ENCODE measurements around the gene LCAT. TPM values are rescaled to one million over a fixed set of nuclear protein-coding genes. Genes with fewer than 3 reads are reported as not detected.

The LCAT gene
- total RNA-seq, 1 experiment from 2014 or later: 17.8 TPM

GRCh38 chr16:67936124-67936879 lies 7.6 kb downstream of the LCAT start, which contains the start of gene PSMB10:
TSS of gene PSMB10 (minus strand) at chr16:67936850. CDS start at chr16:67936749, 101 bp downstream.
- Mint-ChIP-seq H3K9me3 (peaks cover 0 to 2% of the 10 kb centered on the region in 2 experiments; a peak in 2 of 5 replicates), H3K4me3 (peak within 1 kb of the TSS; percentile 98 to 100), H3K36me3 (ENCODE audit: insufficient read depth in 1 of 3, low read depth in 3 of 3) (peaks cover 0 to 35% (median 9%) of the 10 kb centered on the region in 3 experiments; a peak in 4 of 7 replicates), H3K27me3 (ENCODE audit: low read depth) (peaks cover 10% of the 10 kb centered on the region), H3K4me1 (peaks cover 20 to 23% of the 10 kb centered on the region in 2 experiments), H3K27ac (peak within 1 kb of the TSS; percentile 96 to 99 (median 99))
- Histone ChIP-seq H4K5ac (ENCODE audit: insufficient read length, low read depth, low read length) (no peak within 1 kb of the TSS), H3K23me2 (ENCODE audit: insufficient read length, low read depth, low read length, poor library complexity, severe bottlenecking) (peaks cover 18% of the 10 kb centered on the region), H3K9me3 (ENCODE audit: control insufficient read depth, low read depth, low read length) (no peaks in the 10 kb centered on the region), H2AK5ac (ENCODE audit: insufficient read length, low read length) (no peak within 1 kb of the TSS), H3K4ac (ENCODE audit: low read depth, low read length) (no peak within 1 kb of the TSS), H3T11ph (ENCODE audit: low read length) (no peak within 1 kb of the TSS), H3K9ac (ENCODE audit: extremely low read depth, insufficient read length, low read length) (peak within 1 kb of the TSS; percentile 62), H3K23ac (ENCODE audit: insufficient read length, low read depth, low read length) (no peak within 1 kb of the TSS), H4K91ac (ENCODE audit: insufficient read length, low read depth, low read length) (no peak within 1 kb of the TSS), H2BK15ac (ENCODE audit: low read depth, low read length) (no peak within 1 kb of the TSS), H4K20me1 (ENCODE audit: control insufficient read depth, insufficient read depth, insufficient read length) (no peaks in the 10 kb centered on the region), H3K4me2 (ENCODE audit: insufficient read depth, insufficient read length, low read length) (peak within 1 kb of the TSS; percentile 79), H3K4me1 (ENCODE audit: insufficient read depth, low read length) (peaks cover 3% of the 10 kb centered on the region; the same call in 1 of the 2 replicates), H3K14ac (ENCODE audit: insufficient read depth, low read length) (peak within 1 kb of the TSS; percentile 64), H3K27ac (ENCODE audit: insufficient read length, low read depth, low read length) (no peak within 1 kb of the TSS), H2BK120ac (ENCODE audit: low read depth, low read length, poor library complexity, severe bottlenecking) (no peak within 1 kb of the TSS), H3K56ac (ENCODE audit: insufficient read length, low read depth, low read length) (no peak within 1 kb of the TSS), H2AFZ (ENCODE audit: low read length) (no peak within 1 kb of the TSS), H2BK20ac (ENCODE audit: low read depth, low read length, poor library complexity, severe bottlenecking) (no peak within 1 kb of the TSS), H2BK5ac (ENCODE audit: insufficient read length, low read length) (no peak within 1 kb of the TSS), H3K79me1 (ENCODE audit: insufficient read depth, low read depth, low read length, poor library complexity, severe bottlenecking) (no peaks in the 10 kb centered on the region), H3K27me3 (ENCODE audit: insufficient read depth, low read length) (no peaks in the 10 kb centered on the region), H4K8ac (replicated peaks; ENCODE audit: insufficient read length, low read depth, low read length) (no peak within 1 kb of the TSS), H2BK12ac (ENCODE audit: insufficient read length, low read depth, low read length) (no peak within 1 kb of the TSS), H3K79me2 (ENCODE audit: insufficient read depth, low read length) (no peaks in the 10 kb centered on the region), H3K18ac (ENCODE audit: insufficient read length, low read depth, low read length) (peak within 1 kb of the TSS; percentile 18)
- DNase-seq: no peak
- no CpG with 5 or more reads among the region's 54 CpGs for WGBS (ENCODE audit: extremely low coverage, insufficient read length, low lambda C conversion rate)
- no peak for TF ChIP-seq CTCF (conservative IDR thresholded peaks at IDR 0.05)

Measured in H9 (cell line).